Measurements from ENCODE around the gene VEZT.

- no peak for TF ChIP-seq RFX5 (IDR thresholded peaks at IDR 0.05; ENCODE audit: low read length)
- TF ChIP-seq, protein P1, sequence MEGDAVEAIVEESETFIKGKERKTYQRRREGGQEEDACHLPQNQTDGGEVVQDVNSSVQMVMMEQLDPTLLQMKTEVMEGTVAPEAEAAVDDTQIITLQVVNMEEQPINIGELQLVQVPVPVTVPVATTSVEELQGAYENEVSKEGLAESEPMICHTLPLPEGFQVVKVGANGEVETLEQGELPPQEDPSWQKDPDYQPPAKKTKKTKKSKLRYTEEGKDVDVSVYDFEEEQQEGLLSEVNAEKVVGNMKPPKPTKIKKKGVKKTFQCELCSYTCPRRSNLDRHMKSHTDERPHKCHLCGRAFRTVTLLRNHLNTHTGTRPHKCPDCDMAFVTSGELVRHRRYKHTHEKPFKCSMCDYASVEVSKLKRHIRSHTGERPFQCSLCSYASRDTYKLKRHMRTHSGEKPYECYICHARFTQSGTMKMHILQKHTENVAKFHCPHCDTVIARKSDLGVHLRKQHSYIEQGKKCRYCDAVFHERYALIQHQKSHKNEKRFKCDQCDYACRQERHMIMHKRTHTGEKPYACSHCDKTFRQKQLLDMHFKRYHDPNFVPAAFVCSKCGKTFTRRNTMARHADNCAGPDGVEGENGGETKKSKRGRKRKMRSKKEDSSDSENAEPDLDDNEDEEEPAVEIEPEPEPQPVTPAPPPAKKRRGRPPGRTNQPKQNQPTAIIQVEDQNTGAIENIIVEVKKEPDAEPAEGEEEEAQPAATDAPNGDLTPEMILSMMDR (IDR thresholded peaks at IDR 0.05), result no peak
- TF ChIP-seq MEF2A (IDR thresholded peaks at IDR 0.05; ENCODE audit: borderline replicate concordance, low read depth), result no peak
- no peak for TF ChIP-seq FOXM1 (IDR thresholded peaks at IDR 0.05; ENCODE audit: low read depth)
- TF ChIP-seq ELF1 (IDR thresholded peaks at IDR 0.05), result no peak
- TF ChIP-seq ZBTB33 (IDR thresholded peaks at IDR 0.05; ENCODE audit: borderline replicate concordance, low read depth), result no peak
- TF ChIP-seq EP300 (IDR thresholded peaks at IDR 0.05; ENCODE audit: borderline replicate concordance in 1 of 2, low read depth in 1 of 2, low read length in 1 of 2), result no peak
- no peak for TF ChIP-seq RAD21 (IDR thresholded peaks at IDR 0.05; ENCODE audit: low read length)
- TF ChIP-seq, protein P2, sequence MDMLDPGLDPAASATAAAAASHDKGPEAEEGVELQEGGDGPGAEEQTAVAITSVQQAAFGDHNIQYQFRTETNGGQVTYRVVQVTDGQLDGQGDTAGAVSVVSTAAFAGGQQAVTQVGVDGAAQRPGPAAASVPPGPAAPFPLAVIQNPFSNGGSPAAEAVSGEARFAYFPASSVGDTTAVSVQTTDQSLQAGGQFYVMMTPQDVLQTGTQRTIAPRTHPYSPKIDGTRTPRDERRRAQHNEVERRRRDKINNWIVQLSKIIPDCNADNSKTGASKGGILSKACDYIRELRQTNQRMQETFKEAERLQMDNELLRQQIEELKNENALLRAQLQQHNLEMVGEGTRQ (IDR thresholded peaks at IDR 0.05; ENCODE audit: borderline replicate concordance, low read depth, low read length), result no peak
- TF ChIP-seq TCF12 (IDR thresholded peaks at IDR 0.05), result peak; percentile 76
These were observed 59.5 kb downstream of the VEZT start for GRCh38 chr12:95277139-95277538.
